ENCODE measurements around the gene PLB1. TPM values are rescaled to one million over a fixed set of nuclear protein-coding genes. Genes with fewer than 3 reads are reported as not detected.

PLB1 gene
- total and polyA plus RNA-seq, 2 experiments from 2014 or later, result 0.06 to 0.21 TPM

GRCh38 chr2:28538652-28539051, 42.8 kb downstream of the PLB1 start:
- no peaks in the 10 kb centered on the region for H4K20me1 ChIP-seq (replicated peaks; ENCODE audit: insufficient read depth)
- H3K9me3 Mint-ChIP-seq, result no peaks in the 10 kb centered on the region
- H3K4me1 Mint-ChIP-seq, result no peaks in the 10 kb centered on the region
- H3K36me3 Mint-ChIP-seq (ENCODE audit: low read depth), result no peaks in the 10 kb centered on the region
- H3K27ac Mint-ChIP-seq, result no peak overlapping the region
- H3F3A ChIP-seq (replicated peaks; ENCODE audit: low read depth), result no peaks in the 10 kb centered on the region
- no peak overlapping the region for H3K27ac ChIP-seq (ENCODE audit: low read depth)
- no peak overlapping the region for H3K4me3 ChIP-seq
- no peaks in the 10 kb centered on the region for H3K4me1 ChIP-seq (ENCODE audit: insufficient read depth)
- no peak for ATAC-seq
- H3K36me3 ChIP-seq (ENCODE audit: insufficient read depth), result no peaks in the 10 kb centered on the region
- no peaks in the 10 kb centered on the region for H3K27me3 ChIP-seq (ENCODE audit: insufficient read depth)
- DNase-seq (ENCODE audit: low spot score), result no peak
- no peak overlapping the region for H2AFZ ChIP-seq
- H3K27me3 Mint-ChIP-seq (ENCODE audit: insufficient read depth, low read depth, poor library complexity), result peaks cover 2% of the 10 kb centered on the region
- no peak for TF ChIP-seq ZNF114 (CRISPR knock-in tag; IDR thresholded peaks at IDR 0.05)
- no peak for TF ChIP-seq ETS1 (IDR thresholded peaks at IDR 0.05)
- TF ChIP-seq REST (IDR thresholded peaks at IDR 0.05; ENCODE audit: unreplicated experiment), result no peak
- TF ChIP-seq POLR2AphosphoS5 (IDR thresholded peaks at IDR 0.05; ENCODE audit: low read depth), result no peak
- no peak for TF ChIP-seq EZH2 (IDR thresholded peaks at IDR 0.05; ENCODE audit: low read depth, unreplicated experiment)
- TF ChIP-seq ZNF331 (CRISPR knock-in tag; IDR thresholded peaks at IDR 0.05; ENCODE audit: low read depth), result no peak
- TF ChIP-seq JUNB (IDR thresholded peaks at IDR 0.05; ENCODE audit: unreplicated experiment), result no peak
- TF ChIP-seq EZH2phosphoT487 (IDR thresholded peaks at IDR 0.05; ENCODE audit: unreplicated experiment), result no peak
- no peak for TF ChIP-seq CTCF (conservative IDR thresholded peaks at IDR 0.05; ENCODE audit: low read depth in 2 of 2)
- TF ChIP-seq CREB1 (CRISPR knock-in tag; IDR thresholded peaks at IDR 0.05; ENCODE audit: low read depth), result no peak
- TF ChIP-seq ZNF462 (CRISPR knock-in tag; IDR thresholded peaks at IDR 0.05), result no peak
- no peak for TF ChIP-seq NANOG (IDR thresholded peaks at IDR 0.05; ENCODE audit: borderline replicate concordance)
- TF ChIP-seq STAT1 (IDR thresholded peaks at IDR 0.05; ENCODE audit: unreplicated experiment), result no peak
- H3K9me2 ChIP-seq (ENCODE audit: insufficient read depth), result no peaks in the 10 kb centered on the region
- no peak overlapping the region for H3K4me3 Mint-ChIP-seq
- H3K79me2 ChIP-seq (replicated peaks; ENCODE audit: insufficient read depth), result no peaks in the 10 kb centered on the region
- no peak overlapping the region for H3K4me2 ChIP-seq
